HEK293 (cell line): ENCODE results near the gene RASA4.
"Not testable (repeated sequence)": the region's sequence is repeated elsewhere in the genome, so short reads cannot be mapped to it uniquely, and the experiment has no call there.

Experiments
- CTCF ChIP-seq: fragments of 450-650 bp; formaldehyde crosslinking; IDR thresholded peaks from 2 replicates; pipeline ENCODE4 v1.5.1; 2016; ENCODE audit warnings: missing biosample characterization, missing genetic modification characterization
- KLF16 ChIP-seq: fragments of 450-650 bp; formaldehyde crosslinking; IDR thresholded peaks from 2 replicates; pipeline ENCODE4 v1.5.1; 2017; ENCODE audit warnings: missing biosample characterization, missing genetic modification characterization
- SP3 ChIP-seq: fragments of 450-650 bp; formaldehyde crosslinking; IDR thresholded peaks from 2 replicates; pipeline ENCODE4 v1.5.1; 2016; ENCODE audit warnings: missing biosample characterization, missing genetic modification characterization
- ZBTB21 ChIP-seq: fragments of 450-650 bp; formaldehyde crosslinking; IDR thresholded peaks from 2 replicates; pipeline ENCODE4 v1.5.1; 2017; ENCODE audit warnings: missing biosample characterization, missing genetic modification characterization
- ZNF707 ChIP-seq: fragments of 450-650 bp; formaldehyde crosslinking; IDR thresholded peaks from 2 replicates; pipeline ENCODE4 v1.5.1; 2016; ENCODE audit warnings: missing biosample characterization, missing genetic modification characterization

GRCh38 chr7:102542083-102542482 is 74.5 kb downstream of the RASA4 start:
- not testable (repeated sequence) for TF ChIP-seq ZNF707; CTCF; KLF16; ZBTB21 (tag by site-specific recombination); SP3
